Activated T-helper 1 cell treated with anti-CD3 and anti-CD28 coated beads, Interleukin-12 subunit alpha, Interleukin-12 subunit beta, Interleukin-2, Interleukin-4 antibody, amounts not matched to agents 30 ng/mL and 10 ng/mL and 1 ng/mL, durations not matched to agents 14 hours and 24 hours and 36 hours (primary cell): ENCODE results near the gene KAZN. TPM values are rescaled to one million over a fixed set of nuclear protein-coding genes. Genes with fewer than 3 reads are reported as not detected.

ENCODE experiments used
- DNase-seq: peaks from one replicate; pipeline ENCODE4 v3.0.0; 2021; ENCODE audit warnings: low spot score
- H3K27ac Mint-ChIP-seq: one replicate; pipeline ENCODE4 v1.8.0; 2021; ENCODE audit warnings: mild to moderate bottlenecking, mixed read lengths
- H3K27me3 Mint-ChIP-seq: one replicate; pipeline ENCODE4 v1.8.0; 2022; ENCODE audit warnings: mild to moderate bottlenecking, moderate library complexity, mixed read lengths; ENCODE audit not compliant: insufficient read depth
- H3K36me3 Mint-ChIP-seq: one replicate; pipeline ENCODE4 v1.8.0; 2021; ENCODE audit warnings: low read depth, mixed read lengths
- H3K4me1 Mint-ChIP-seq: one replicate; pipeline ENCODE4 v1.8.0; 2021; ENCODE audit warnings: low read depth, mixed read lengths
- H3K4me3 Mint-ChIP-seq: one replicate; pipeline ENCODE4 v1.8.0; 2021; ENCODE audit warnings: mild to moderate bottlenecking, moderate library complexity, mixed read lengths
- H3K9me3 Mint-ChIP-seq: one replicate; pipeline ENCODE4 v1.8.0; 2021; ENCODE audit warnings: mixed read lengths
- intact Hi-C: fragments of 100-400 bp; cut with micrococcal nuclease; formaldehyde crosslinking; loops from one replicate; pipeline ENCODE4 v1.15.1; 2024
- total RNA-seq: library from RNA; stranded (reverse); gene quantifications from 2 replicates; pipeline ENCODE4 v1.2.3, GENCODE V29; 2022

KAZN gene
- total RNA-seq, 1 donor from 2014 or later, result 0.54 TPM

DNA sequence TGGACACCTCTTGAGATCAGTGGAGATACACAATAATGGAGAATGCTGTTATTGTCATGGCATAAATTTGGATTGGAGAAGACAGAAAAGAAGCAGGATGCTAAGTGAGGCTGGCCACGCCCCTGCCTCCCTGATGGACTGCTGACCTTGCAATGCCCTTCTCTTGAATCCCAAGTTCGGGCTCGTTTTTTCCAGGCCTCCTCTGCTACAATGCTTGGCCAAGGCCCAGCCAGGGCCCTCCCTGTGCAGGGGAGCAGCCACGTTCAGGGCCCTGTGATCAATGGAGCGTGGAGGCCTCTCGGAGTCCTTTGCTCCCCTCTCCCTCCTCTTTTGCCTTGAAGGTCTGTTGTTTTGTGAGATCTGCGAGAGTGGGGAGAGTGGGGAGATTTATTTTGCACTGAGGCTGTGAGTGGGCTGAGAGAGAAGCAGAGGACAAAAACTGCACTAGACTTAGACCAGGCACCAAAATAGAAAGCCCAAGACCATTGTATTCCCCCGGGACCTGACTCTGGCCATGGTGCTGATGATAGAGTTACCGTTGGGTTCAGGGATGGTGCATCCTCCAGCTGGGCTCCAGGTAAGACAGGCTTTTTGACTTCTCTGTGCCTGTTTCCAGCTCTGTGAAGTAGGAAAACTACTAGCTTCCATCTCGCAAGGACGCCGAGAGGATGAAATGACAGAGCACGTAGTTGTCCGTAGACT, 268.6 kb downstream of the KAZN start:
- DNase-seq, result no peak
- Mint-ChIP-seq H3K4me1 (no peaks in the 10 kb centered on the region), H3K9me3 (no peaks in the 10 kb centered on the region), H3K4me3 (no peak overlapping the region), H3K27ac (no peak overlapping the region), H3K27me3 (peaks cover 2% of the 10 kb centered on the region), H3K36me3 (no peaks in the 10 kb centered on the region)
- intact Hi-C loops, result no loop called here

DNA sequence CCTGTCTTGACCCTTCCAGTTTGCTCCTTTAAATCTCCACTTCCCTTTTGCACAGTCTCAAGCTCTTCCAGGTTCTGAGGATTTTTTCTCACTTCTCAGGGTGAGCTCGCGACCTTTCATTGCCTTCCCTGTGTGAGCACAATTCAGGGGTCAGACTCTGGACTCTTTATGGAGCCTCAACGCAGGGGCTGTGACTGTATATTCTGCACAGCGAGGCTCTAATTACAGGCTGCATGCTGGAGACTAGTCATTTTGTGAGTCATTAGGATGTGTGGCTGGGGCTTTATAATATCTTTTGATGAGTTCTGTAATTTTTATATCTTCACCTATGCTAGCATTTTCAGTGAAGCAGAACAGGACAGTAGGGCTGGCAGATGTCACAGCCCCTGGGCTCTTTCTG, 270.7 kb downstream of the KAZN start:
- intact Hi-C loops, result no loop called here
- no peak overlapping the region for H3K27ac Mint-ChIP-seq
- H3K4me3 Mint-ChIP-seq, result no peak overlapping the region
- no peaks in the 10 kb centered on the region for H3K36me3 Mint-ChIP-seq
- no peak for DNase-seq
- peaks cover 2% of the 10 kb centered on the region for H3K27me3 Mint-ChIP-seq
- no peaks in the 10 kb centered on the region for H3K9me3 Mint-ChIP-seq
- no peaks in the 10 kb centered on the region for H3K4me1 Mint-ChIP-seq

DNA sequence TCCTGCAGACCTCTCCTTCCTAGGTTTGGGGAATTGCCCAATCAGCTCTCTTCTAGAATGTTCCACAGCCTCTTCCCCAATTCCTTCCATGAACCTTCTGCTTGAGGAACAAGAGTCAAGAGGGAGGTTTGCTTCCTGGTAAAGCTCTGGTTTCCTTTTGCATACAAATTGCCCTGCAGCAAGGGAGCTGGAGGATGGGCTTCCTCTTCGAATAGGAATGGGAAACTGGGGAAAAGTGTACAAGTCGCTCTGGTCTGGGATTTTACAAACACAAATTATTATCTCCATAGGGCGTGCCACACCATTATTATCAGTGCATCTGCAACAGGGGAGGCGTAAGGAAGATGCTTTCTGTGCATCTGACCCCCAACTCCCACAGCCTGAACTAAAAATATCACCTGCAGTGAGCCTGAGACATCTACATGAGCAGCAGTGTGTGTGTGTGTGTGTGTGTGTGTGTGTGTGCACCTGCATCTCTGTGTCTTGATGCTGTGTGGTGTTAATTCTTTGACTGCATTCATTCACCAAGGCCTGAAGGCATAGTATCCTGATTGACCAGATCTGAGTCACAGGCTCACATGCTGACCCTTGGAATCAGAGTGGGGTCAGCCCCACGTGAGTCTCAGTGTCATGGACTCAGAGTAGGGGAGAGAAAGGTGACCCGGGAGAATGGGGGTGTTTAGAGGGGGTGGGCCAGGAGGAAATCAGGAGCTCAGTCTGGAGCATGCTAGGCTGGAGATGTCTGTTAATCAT, 272.9 kb downstream of the KAZN start:
- intact Hi-C loops, result no loop called here
- Mint-ChIP-seq H3K4me3 (no peak overlapping the region), H3K36me3 (no peaks in the 10 kb centered on the region), H3K9me3 (no peaks in the 10 kb centered on the region), H3K27ac (no peak overlapping the region), H3K27me3 (peaks cover 2% of the 10 kb centered on the region), H3K4me1 (no peaks in the 10 kb centered on the region)
- no peak for DNase-seq

DNA sequence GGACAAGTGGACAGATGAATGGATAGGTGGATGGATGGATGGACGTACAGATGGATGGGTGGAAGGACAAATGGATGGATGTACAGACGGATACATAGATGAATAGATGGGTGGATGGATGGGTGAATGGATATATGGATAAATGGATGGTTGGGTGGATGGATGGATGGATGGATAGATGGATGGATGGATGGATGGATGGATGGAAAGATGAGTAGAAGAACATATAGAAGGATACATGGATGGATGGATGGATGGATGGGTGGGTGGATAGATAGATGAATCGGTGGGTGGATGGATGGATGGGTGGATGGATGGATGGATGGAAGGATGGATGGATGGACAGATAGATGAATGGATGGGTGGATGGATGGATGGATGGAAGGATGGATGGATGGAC, 274.3 kb downstream of the KAZN start:
- Mint-ChIP-seq H3K36me3 (no peaks in the 10 kb centered on the region), H3K27ac (no peak overlapping the region), H3K27me3 (peaks cover 6% of the 10 kb centered on the region), H3K9me3 (no peaks in the 10 kb centered on the region), H3K4me1 (no peaks in the 10 kb centered on the region), H3K4me3 (no peak overlapping the region)
- intact Hi-C loops, result no loop called here
- no peak for DNase-seq

DNA sequence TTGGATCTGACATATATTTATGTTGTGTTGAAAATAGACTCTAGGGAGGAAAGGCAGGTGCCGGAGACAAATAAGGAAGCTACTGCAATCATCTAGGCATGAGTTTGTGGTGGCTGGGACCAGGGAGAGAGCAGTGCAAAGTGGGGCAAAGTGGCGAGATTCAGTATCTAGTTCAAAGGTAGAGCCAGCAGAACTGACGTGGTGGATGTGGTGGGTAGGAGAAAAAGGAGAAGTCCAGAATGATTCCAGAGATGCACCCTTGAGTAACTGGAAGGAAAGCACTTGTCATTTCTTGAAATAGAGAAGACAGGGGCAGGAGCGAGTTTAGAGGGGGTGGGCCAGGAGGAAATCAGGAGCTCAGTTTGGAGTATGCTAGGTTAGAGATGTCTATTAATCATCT, 275.2 kb downstream of the KAZN start:
- DNase-seq, result no peak
- H3K4me3 Mint-ChIP-seq, result no peak overlapping the region
- H3K9me3 Mint-ChIP-seq, result no peaks in the 10 kb centered on the region
- H3K27ac Mint-ChIP-seq, result no peak overlapping the region
- intact Hi-C loops, result no loop called here
- H3K27me3 Mint-ChIP-seq, result peaks cover 7% of the 10 kb centered on the region
- no peaks in the 10 kb centered on the region for H3K4me1 Mint-ChIP-seq
- H3K36me3 Mint-ChIP-seq, result no peaks in the 10 kb centered on the region

DNA sequence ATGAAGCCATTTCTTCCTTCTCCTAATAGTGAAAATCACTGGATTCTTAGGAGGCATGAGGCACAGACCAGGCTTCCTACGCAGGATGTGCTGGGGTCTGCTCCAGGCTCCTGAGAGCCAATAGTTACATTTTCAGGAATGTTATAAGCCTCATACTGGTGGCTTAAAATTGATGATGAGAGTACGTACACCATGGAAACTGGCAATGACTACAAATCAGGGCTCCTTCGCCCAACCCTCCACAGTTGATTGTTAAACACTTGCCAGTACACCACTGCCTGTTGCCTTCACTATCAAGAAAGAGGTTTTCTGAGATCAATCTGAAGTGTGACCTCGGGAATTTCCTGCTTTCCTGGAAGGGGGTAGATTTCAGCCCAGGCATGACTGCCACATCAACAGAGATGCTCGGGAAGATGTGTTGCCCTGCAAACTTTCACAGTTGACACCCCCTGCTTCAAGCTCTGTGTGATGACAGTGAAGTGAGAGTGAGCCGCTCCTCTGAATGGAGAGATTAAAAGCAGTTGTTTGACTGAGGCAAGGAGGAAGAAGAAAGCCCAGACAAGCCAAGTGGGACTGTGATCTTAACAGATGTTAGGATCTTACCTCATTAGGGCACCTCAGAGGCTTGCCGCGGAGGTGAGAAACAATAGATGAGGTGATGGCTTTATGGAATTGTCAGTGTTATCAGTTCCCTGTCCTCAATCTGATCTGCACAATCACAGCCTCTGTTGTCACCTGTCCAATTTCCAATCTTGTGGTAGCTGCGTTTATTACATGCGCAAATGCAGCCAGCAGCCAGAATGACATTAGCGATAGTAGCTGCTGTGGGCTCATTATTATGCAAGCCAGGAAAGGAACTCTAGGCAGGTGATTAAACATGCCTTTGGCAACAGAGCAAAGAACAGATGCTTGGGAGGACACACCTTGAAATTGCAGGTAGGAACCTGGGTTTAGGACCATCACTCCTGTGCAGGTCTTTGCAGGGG, 277.3 kb downstream of the KAZN start:
- H3K27ac Mint-ChIP-seq, result no peak overlapping the region
- intact Hi-C loops, result no loop called here
- H3K36me3 Mint-ChIP-seq, result no peaks in the 10 kb centered on the region
- H3K27me3 Mint-ChIP-seq, result peaks cover 5% of the 10 kb centered on the region
- no peak for DNase-seq
- no peaks in the 10 kb centered on the region for H3K9me3 Mint-ChIP-seq
- H3K4me1 Mint-ChIP-seq, result no peaks in the 10 kb centered on the region
- no peak overlapping the region for H3K4me3 Mint-ChIP-seq

DNA sequence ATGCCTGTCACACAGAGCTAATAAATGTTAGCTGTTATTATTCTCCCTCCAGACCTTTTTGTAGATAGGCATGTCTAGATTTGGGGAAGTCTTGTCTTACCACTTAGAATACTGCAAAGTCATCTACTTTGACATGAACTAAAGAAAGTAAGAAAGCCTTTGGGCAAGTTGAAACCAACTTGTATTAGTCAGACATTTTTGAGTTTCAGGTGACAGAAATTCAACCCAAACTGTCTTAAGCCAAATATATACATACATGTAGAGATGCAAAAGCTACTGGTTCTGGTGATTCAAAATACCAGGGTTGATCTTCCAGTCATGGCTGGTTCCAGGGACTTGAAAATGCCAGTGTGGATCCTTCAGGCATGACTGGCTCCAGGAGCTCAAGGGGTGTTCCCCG, 278.3 kb downstream of the KAZN start:
- H3K27ac Mint-ChIP-seq, result no peak overlapping the region
- no peaks in the 10 kb centered on the region for H3K36me3 Mint-ChIP-seq
- H3K4me1 Mint-ChIP-seq, result no peaks in the 10 kb centered on the region
- H3K27me3 Mint-ChIP-seq, result peaks cover 5% of the 10 kb centered on the region
- no peaks in the 10 kb centered on the region for H3K9me3 Mint-ChIP-seq
- intact Hi-C loops, result no loop called here
- no peak overlapping the region for H3K4me3 Mint-ChIP-seq
- no peak for DNase-seq

DNA sequence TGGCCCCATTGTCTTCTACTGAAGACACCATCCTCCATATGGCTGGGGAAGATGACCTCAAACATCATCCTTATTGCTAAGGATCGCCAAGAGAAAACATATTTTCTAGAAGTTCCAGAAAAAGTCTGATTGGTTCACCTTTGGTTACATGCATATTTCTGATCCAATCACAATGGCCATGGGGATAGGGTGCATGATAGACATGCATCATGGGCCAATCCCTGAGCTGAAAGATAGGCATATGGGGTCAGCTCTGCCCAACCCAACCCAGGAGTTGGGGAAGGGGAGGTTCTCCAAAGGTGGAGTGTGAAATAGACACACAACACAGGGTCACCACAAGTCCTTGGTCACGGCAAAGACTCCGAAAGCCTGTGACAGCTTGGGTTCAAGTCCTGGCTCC, 278.7 kb downstream of the KAZN start:
- Mint-ChIP-seq H3K4me1 (no peaks in the 10 kb centered on the region), H3K27me3 (peaks cover 5% of the 10 kb centered on the region), H3K9me3 (no peaks in the 10 kb centered on the region), H3K4me3 (no peak overlapping the region), H3K36me3 (no peaks in the 10 kb centered on the region), H3K27ac (no peak overlapping the region)
- DNase-seq, result no peak
- intact Hi-C loops, result no loop called here

DNA sequence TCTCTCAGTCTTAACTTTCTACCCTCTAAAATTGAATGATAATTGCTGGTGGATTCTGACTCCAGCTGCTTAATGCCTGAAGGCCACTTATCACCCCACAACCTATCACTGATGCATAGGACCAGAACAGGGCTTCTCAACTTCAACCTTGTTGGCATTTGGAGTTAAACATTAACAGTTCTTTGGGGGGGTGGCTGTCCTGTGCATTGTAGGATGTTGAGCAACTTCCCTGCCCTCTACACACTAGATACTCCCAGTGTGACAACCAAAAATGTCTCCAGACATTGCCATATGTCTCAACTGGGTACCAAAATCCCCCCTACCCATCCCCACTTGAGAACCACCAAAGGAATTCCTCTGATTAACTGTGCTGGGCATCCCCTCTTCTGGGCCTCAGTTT, 279.6 kb downstream of the KAZN start:
- H3K36me3 Mint-ChIP-seq, result no peaks in the 10 kb centered on the region
- H3K27ac Mint-ChIP-seq, result no peak overlapping the region
- DNase-seq, result no peak
- intact Hi-C loops, result no loop called here
- H3K4me1 Mint-ChIP-seq, result no peaks in the 10 kb centered on the region
- H3K27me3 Mint-ChIP-seq, result peaks cover 5% of the 10 kb centered on the region
- no peak overlapping the region for H3K4me3 Mint-ChIP-seq
- no peaks in the 10 kb centered on the region for H3K9me3 Mint-ChIP-seq

DNA sequence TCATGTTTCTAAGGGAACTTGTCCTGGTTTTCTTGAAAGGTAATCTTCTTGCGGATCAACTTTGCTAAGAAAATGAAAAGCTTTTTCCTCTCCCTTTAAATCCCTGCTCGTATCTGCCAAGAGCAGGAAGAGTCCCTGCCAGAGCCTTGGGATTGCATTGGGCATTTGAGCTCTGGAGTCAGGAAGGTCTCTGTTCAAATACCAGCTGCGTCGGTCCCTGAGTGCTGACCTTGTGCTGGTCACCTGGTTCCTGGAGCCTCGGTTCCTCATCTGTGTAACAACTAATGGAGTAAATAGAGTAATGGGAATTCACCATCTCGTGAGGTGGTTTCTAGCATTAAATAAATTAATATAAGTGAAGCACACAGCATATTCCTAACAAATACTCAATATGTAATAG, 280.5 kb downstream of the KAZN start:
- H3K4me3 Mint-ChIP-seq, result no peak overlapping the region
- H3K9me3 Mint-ChIP-seq, result no peaks in the 10 kb centered on the region
- DNase-seq, result no peak
- H3K27ac Mint-ChIP-seq, result no peak overlapping the region
- intact Hi-C loops, result no loop called here
- H3K36me3 Mint-ChIP-seq, result no peaks in the 10 kb centered on the region
- H3K4me1 Mint-ChIP-seq, result no peaks in the 10 kb centered on the region
- H3K27me3 Mint-ChIP-seq, result peaks cover 5% of the 10 kb centered on the region

DNA sequence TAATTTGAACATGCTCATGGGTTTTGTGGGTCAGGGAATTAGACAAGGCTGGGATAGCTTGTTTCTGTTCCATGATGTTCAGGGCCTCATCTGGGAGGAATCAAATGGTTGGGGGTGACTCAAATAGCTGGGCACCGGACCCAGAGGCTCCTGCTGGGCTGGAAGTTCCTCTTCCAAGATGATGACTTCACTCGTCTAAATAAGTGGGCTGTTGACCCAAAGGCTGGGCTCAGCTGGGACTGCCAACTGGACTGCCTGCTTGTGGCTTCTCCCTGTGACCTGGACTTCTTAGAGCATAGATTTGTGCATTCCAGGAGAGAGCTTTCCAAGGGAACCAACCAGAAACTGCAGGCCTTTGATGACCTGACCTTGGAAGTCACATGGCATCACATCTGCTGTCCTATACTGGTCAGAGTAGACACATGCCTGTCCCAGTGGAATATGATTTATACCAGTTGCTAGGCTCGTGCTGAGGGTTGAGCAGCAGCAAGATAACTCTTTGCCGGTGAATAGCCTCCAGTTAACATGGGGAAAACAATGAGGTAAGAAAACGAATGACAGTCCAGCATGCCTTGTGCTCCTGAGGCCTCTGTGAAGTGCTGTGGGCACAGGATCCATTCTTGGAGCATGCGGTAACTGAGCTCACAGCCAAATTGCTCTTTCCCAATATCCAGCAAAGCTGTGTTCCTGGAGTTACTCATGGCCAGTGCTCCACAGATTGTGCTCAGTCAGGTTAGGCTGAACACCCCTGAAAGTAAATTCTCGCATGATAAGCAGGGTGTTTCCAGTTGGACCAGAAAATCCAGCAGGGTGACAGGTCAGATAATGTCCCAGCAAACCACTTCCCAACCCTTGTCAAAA, 282.2 kb downstream of the KAZN start:
- no peaks in the 10 kb centered on the region for H3K36me3 Mint-ChIP-seq
- H3K4me3 Mint-ChIP-seq, result no peak overlapping the region
- DNase-seq, result no peak
- H3K27ac Mint-ChIP-seq, result no peak overlapping the region
- intact Hi-C loops, result no loop called here
- no peaks in the 10 kb centered on the region for H3K9me3 Mint-ChIP-seq
- H3K27me3 Mint-ChIP-seq, result peaks cover 5% of the 10 kb centered on the region
- no peaks in the 10 kb centered on the region for H3K4me1 Mint-ChIP-seq
